Spleen (tissue), 11 donors: ENCODE results near the gene STEAP2. TPM values are rescaled to one million over a fixed set of nuclear protein-coding genes. Genes with fewer than 3 reads are reported as not detected.
A peak's percentile ranks its signal among the peaks of the same experiment; 100 is the strongest.

Source experiments
- DNase-seq: peaks from one replicate; pipeline ENCODE4 v3.0.0-alpha.2; 2020
- H3K27ac ChIP-seq, 8 donors: fragments of 200-600 bp; sonication (generic) in 7 of 8; 1 replicate in 4 of 8; 2 replicates in 4 of 8; pipeline versions ENCODE4 v1.5.0 to v1.8.0; 2016 to 2021; ENCODE audit warnings: inconsistent platforms in 4 of 8, mild to moderate bottlenecking in 4 of 8, moderate library complexity in 1 of 8
- H3K27me3 ChIP-seq, 7 donors: fragments of 200-600 bp; sonication (generic) in 6 of 7; replicated peaks in 1 of 7; 1 replicate in 4 of 7; 2 replicates in 3 of 7; pipeline versions ENCODE4 v1.5.0 to v1.8.0; 2016 to 2021; ENCODE audit warnings: inconsistent platforms in 3 of 7, mild to moderate bottlenecking in 1 of 7
- H3K36me3 ChIP-seq, 6 donors: fragments of 200-600 bp; sonication (generic) in 5 of 6; 1 replicate in 4 of 6; 2 replicates in 2 of 6; pipeline versions ENCODE4 v1.5.0 to v1.8.0; 2016 to 2021; ENCODE audit warnings: inconsistent platforms in 2 of 6
- H3K4me1 ChIP-seq, 6 donors: fragments of 200-600 bp; sonication (generic) in 5 of 6; 1 replicate in 3 of 6; 2 replicates in 3 of 6; pipeline versions ENCODE4 v1.5.0 to v1.8.0; 2016 to 2021; ENCODE audit warnings: inconsistent platforms in 3 of 6
- H3K4me3 ChIP-seq, 8 donors: fragments of 200-600 bp; sonication (generic) in 7 of 8; 1 replicate in 4 of 8; 2 replicates in 4 of 8; pipeline versions ENCODE4 v1.5.0 to v1.8.0; 2016 to 2021; ENCODE audit warnings: inconsistent platforms in 4 of 8, mild to moderate bottlenecking in 4 of 8, moderate library complexity in 2 of 8
- H3K9me3 ChIP-seq, 8 donors: fragments of 200-600 bp; sonication (generic) in 7 of 8; 1 replicate in 4 of 8; 2 replicates in 4 of 8; pipeline versions ENCODE4 v1.5.0 to v1.8.0; 2016 to 2021; ENCODE audit warnings: inconsistent platforms in 4 of 8
- CTCF ChIP-seq, 11 experiments: fragments of 200-600 bp in 7 of 11; fragments of 450-650 bp in 4 of 11; sonication (generic) in 4 of 11; IDR thresholded peaks in 8 of 11; conservative IDR thresholded peaks in 3 of 11; 1 replicate in 7 of 11; 2 replicates in 4 of 11; pipeline versions ENCODE4 v1.4.0 to v1.8.0; 2016 to 2021; ENCODE audit warnings: antibody characterized with exemption in 11 of 11, inconsistent platforms in 4 of 11, mild to moderate bottlenecking in 1 of 11
- POLR2A ChIP-seq, 3 donors: fragments of 450-650 bp; IDR thresholded peaks; one replicate each; pipeline ENCODE4 v1.5.1; 2017; ENCODE audit warnings: antibody characterized with exemption in 3 of 3, mild to moderate bottlenecking in 1 of 3
- POLR2AphosphoS5 ChIP-seq, 3 donors: sonication (generic); formaldehyde crosslinking; IDR thresholded peaks; one replicate each; pipeline ENCODE4 v1.5.1; 2017; ENCODE audit warnings: antibody characterized with exemption in 3 of 3
- WGBS, 5 donors: extraction: QIAGEN DNeasy Blood & Tissue Kit in 3 of 5; methylation state at CpG; one replicate each; pipeline versions ENCODE4 v1.1.5 to v1.1.7; 2013 to 2018; 5-methylcytosine and 5-hydroxymethylcytosine counted together
- intact Hi-C: fragments of 100-400 bp; cut with DNase I; formaldehyde crosslinking; loops from one replicate; pipeline ENCODE4 v1.15.0; 2023; ENCODE audit warnings: low total_unique reads
- polyA plus RNA-seq, 3 donors: library from polyadenylated mRNA; stranded (reverse); fragments of 200-250 nt; gene quantifications; one replicate each; pipeline ENCODE4 v1.2.1, GENCODE V29; 2013
- total RNA-seq, 7 donors: library from RNA; depleted of rRNA in 3 of 7; stranded (reverse); fragments of >200 nt in 3 of 7; fragmentation: NEBNext Ultra II Directional in 4 of 7; extraction: Animal tissue kit (Norgen Biotek cat#: 25700) in 4 of 7; gene quantifications; one replicate each; pipeline versions ENCODE4 v1.1.0 to v1.2.1, GENCODE V29; 2016 to 2021
- donor health status: healthy with polysubstance abuse.
- donor health status: DM: no; HTN: no; CAD: no; lungs with moderate emphysema.
- donor health status: DM: no; HTN: no; CAD: no.
- donor health status: Bipolar disorder and iron deficiency.
- donor health status: healthy.
- donor health status: DM: no; HTN: no; CAD: no.
- donor health status: DM: yes; HTN: yes; CAD: no.

Gene STEAP2
- total and polyA plus RNA-seq, 10 donors, result 0.65 to 15.8 (median 5.5) TPM

GRCh38 chr7:90187507-90188050, 24.0 kb upstream of the STEAP2 start:
- TF ChIP-seq POLR2A (IDR thresholded peaks at IDR 0.05) (no peak), CTCF (IDR thresholded peaks at IDR 0.05 in 8 of 11, conservative IDR thresholded peaks at IDR 0.05 in 3 of 11) (no peak), POLR2AphosphoS5 (IDR thresholded peaks at IDR 0.05) (no peak)
- Histone ChIP-seq H3K27ac (peak overlapping the region in 1 of 8 donors; percentile 20), H3K9me3 (peaks cover 0 to 30% (median 7%) of the 10 kb centered on the region in 8 donors), H3K36me3 (no peaks in the 10 kb centered on the region), H3K4me1 (no peaks in the 10 kb centered on the region), H3K4me3 (no peak overlapping the region), H3K27me3 (no peaks in the 10 kb centered on the region)
- DNase-seq, result no peak
- intact Hi-C loops, result no loop called here

GRCh38 chr7:90188281-90188680, 23.3 kb upstream of the STEAP2 start:
- intact Hi-C loops, result no loop called here
- H3K27me3 ChIP-seq, result no peaks in the 10 kb centered on the region
- no peak for DNase-seq
- 18 to 27% (median 23%) methylated on average over 2 of the region's 2 CpGs for WGBS, 5 donors
- H3K9me3 ChIP-seq, result peaks cover 0 to 37% (median 7%) of the 10 kb centered on the region in 8 donors
- TF ChIP-seq POLR2AphosphoS5 (IDR thresholded peaks at IDR 0.05) (no peak), POLR2A (IDR thresholded peaks at IDR 0.05) (no peak), CTCF (IDR thresholded peaks at IDR 0.05 in 8 of 11, conservative IDR thresholded peaks at IDR 0.05 in 3 of 11) (no peak)
- H3K4me3 ChIP-seq, result no peak overlapping the region
- H3K36me3 ChIP-seq, result no peaks in the 10 kb centered on the region
- peak overlapping the region in 2 of 8 donors; percentile 19 to 20 for H3K27ac ChIP-seq
- H3K4me1 ChIP-seq, result no peaks in the 10 kb centered on the region

- Histone ChIP-seq H3K9me3 (peaks cover 0 to 37% (median 7%) of the 10 kb centered on the region in 8 donors), H3K27me3 (no peaks in the 10 kb centered on the region), H3K4me1 (no peaks in the 10 kb centered on the region)
These were observed 20.5 kb upstream of the STEAP2 start for GRCh38 chr7:90190995-90191394.

GRCh38 chr7:90191648-90192047, 19.9 kb upstream of the STEAP2 start:
- TF ChIP-seq POLR2AphosphoS5 (IDR thresholded peaks at IDR 0.05), result no peak
- no peak for TF ChIP-seq CTCF (IDR thresholded peaks at IDR 0.05 in 8 of 11, conservative IDR thresholded peaks at IDR 0.05 in 3 of 11)
- no peak for TF ChIP-seq POLR2A (IDR thresholded peaks at IDR 0.05)
- no peak for DNase-seq
- Histone ChIP-seq H3K36me3 (no peaks in the 10 kb centered on the region), H3K4me1 (no peaks in the 10 kb centered on the region), H3K4me3 (no peak overlapping the region), H3K9me3 (peaks cover 0 to 32% (median 7%) of the 10 kb centered on the region in 8 donors), H3K27ac (no peak overlapping the region), H3K27me3 (no peaks in the 10 kb centered on the region)
- 64 to 85% (median 73%) methylated on average over 1 of the region's 1 CpG for WGBS, 5 donors
- intact Hi-C loops, result no loop called here

More at GRCh38 chr7:90190995-90191394, 20.5 kb upstream of the STEAP2 start:
- Histone ChIP-seq H3K27ac (no peak overlapping the region), H3K4me3 (no peak overlapping the region), H3K36me3 (no peaks in the 10 kb centered on the region)
- TF ChIP-seq POLR2AphosphoS5 (IDR thresholded peaks at IDR 0.05), result no peak
- no peak for TF ChIP-seq CTCF (IDR thresholded peaks at IDR 0.05 in 8 of 11, conservative IDR thresholded peaks at IDR 0.05 in 3 of 11)
- no peak for TF ChIP-seq POLR2A (IDR thresholded peaks at IDR 0.05)
- intact Hi-C loops, result no loop called here
- DNase-seq, result no peak
